ENCODE data around the gene SRPRA.
"Not testable (repeated sequence)": the region's sequence is repeated elsewhere in the genome, so short reads cannot be mapped to it uniquely, and the experiment has no call there.

SRPRA gene

DNA sequence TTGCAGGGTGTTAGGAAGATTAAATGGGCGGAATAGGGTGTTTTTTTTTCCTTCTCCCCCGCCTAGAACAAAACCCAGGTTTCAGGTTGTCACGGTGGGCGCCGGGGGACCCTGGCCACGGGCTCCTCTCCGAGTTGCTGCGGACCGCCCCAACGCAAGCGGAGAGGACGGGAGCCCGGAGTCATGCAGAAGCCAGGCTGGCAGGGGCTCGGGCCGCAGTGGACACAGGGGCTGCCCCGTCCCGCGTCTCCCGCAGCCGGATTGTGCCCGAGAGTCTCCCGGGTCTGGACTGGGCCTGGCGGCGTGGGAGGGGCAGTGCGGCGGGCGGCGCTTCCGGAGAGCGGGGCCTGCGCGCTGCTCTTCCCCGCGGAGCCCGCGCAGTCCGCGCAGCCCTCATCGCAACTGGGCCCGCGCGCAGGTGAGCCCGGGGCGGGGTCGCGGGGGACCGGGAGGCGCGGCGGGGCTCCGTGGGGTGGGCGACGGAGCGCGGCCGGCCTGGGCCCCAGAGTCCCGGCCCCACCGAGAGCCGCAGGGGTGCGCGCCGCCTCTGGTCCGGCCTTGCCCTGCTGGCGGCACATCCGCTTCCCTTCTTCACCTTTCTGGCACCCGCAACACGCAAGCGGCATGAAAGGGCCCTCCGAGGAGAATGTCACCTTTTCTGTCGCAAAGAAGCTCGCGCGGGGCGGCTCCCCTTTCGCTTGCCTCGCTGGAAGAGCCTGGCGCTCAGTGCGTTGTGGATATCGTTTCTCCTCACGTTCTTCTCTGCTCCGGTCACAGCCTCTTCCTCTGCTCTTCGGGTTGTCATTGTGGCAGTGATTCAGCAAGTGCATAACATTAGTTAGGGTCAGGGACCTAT, 14.3 kb upstream of the SRPRA start, which contains the start of gene TIRAP:
TSS of gene TIRAP (plus strand) at position 358 of the 856 bp plus-strand sequence. CDS start 7,802 bp downstream, outside the sequence.
- peak; percentile 54 to 64 for DNase-seq

DNA sequence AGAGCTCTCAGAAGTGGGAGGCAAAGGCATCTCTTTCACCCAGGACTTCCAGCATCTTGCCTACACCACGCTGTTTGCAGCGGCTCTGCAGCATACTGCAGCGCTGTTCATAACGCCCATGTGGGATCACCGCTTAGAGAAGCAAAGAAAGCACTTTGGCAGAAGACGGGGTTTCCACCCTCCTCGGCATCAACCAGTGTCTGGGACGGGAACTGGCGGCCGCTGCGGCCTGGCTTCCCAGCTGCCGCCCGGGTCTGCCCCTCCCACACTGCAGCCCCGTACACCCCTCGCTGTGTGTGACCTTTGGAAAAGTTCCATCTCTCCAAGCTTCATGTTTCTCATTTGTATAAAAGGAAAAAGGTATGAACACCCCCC, 13.7 kb upstream of the SRPRA start:
- peak; percentile 6 to 20 for DNase-seq

DNA sequence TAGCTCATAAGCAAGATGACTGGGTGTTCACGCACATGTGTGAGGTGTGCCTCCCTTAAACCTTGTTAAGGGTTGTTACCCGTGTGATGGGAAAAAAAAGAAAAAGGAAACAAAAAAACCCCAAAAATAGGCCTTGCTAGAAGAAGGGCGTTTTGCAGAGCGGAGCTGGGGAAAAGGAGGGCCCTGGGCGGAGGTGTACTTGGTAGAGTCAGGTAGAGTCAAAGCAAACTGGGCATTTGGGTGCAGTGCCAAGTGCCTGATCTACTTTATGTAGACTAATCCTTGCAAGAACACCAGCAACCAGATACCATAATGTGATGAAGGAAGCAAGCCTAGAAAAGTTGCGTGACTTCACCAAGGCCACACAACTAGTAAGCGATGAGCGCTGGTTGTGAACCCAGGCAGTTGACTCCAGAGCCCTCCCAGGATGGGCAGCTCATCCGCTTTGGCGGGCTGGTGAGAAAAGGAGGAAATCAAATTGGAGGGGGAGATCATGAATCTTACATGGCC, 13.0 kb upstream of the SRPRA start:
- DNase-seq = no peak

DNA sequence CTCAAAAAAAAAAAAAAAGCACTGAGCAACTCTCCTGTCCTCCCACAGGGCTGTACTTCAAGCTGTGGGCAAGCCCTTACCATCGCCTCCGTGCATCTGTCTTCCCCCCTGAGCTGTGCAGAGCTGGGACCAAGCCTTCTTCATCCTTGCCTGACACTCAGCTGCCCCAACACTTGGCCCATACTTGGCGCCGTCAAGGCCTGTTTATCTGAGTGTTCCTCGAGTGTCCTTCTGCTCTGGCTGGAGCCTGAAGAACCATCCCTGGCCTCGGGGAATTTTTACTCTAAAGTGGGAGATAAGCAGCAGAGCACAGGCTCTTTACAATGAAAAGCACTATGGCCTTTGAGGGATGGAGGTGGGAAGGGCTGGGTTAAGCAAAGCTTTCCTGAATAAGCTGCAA, 12.6 kb upstream of the SRPRA start:
- DNase-seq = no peak

DNA sequence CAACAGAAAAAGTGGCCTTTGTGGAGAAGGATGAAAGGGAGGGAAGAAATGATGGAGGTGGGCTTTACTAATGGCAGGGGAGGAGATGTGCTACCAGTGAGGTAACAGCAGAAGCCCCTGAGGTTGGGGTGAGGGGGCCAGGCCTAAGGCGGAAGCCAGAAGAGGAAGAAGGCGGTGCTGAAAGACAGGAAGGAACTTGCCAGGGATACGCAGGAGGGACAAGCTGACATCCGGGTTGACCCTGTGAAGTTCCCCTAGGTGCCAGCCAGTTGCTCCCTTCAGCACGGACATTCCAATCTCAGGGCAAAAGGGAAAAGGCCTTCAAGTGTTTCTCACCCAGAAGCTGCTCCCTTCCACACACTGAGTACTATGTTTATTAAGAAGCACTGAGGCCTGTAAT, 11.9 kb upstream of the SRPRA start:
- no peak for DNase-seq

DNA sequence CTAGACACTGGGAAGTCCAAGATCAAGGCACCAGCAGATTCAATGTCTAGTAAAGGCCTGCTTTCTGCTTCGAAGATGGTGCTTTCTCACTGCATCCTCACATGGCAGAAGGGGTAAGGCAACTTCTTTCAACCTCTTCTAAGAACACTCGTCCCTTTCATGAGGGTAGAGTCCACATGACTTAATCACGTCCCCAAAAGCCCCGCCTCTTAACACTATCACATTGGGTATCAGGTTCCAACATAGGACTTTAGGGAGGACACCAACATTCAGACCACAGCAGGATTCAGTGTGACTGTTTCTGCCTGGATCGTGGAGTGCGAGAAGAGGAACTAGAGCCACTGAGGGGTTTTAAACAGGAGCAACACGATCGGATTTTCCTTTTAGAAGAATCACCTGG, 10.5 kb upstream of the SRPRA start:
- no peak for DNase-seq

DNA sequence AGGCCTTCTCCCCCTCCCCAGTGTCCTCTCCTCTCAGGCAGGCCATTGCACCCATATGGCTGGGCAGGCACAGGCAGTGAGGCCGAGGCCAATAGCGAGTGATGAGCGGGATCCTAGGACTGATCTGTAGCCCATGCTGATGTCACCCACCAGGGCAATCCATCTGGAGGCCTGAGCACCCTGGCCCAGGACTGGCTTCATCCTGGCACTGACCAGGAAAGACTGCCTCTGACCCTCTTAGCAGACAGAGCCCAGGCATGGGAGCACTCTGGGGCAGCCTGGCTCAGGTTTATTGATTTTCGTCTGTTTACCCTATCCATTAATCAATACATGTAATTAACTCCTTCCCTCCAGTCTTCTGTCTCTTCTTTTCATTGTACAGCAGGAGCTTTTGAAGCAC, 9.1 kb upstream of the SRPRA start:
- DNase-seq = no peak

DNA sequence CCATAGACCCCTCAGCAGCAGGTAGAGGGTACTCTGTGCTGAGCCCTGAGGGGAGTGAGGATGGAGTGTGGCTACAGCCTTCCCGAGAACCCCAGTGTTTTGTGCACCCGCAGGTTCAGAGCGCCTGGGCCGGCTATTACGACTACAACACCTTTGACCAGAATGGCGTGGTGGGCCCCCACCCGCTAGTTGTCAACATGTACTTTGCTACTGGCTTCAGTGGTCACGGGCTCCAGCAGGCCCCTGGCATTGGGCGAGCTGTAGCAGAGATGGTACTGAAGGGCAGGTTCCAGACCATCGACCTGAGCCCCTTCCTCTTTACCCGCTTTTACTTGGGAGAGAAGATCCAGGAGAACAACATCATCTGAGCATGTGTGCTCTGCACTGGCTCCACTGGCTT, 8.6 kb upstream of the SRPRA start:
- DNase-seq = no peak

DNA sequence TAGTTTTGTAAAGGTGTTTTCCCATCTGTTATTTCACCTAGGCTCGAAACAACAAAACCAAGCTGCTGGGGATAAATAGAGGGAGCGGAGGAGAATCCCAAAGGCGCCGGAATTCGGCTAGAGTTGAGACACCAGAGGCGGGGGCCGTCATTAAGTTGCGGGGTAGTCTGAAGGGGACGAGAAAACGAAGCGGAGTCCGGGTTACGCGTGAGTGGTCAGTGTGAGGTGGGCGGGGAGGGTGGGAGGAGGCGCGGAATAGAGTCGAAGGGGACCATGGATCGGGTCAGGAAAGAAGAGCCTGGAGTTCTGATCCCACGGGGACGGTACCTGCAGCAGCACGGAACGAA, 361 bp downstream of the SRPRA start:
- no peak for DNase-seq

DNA sequence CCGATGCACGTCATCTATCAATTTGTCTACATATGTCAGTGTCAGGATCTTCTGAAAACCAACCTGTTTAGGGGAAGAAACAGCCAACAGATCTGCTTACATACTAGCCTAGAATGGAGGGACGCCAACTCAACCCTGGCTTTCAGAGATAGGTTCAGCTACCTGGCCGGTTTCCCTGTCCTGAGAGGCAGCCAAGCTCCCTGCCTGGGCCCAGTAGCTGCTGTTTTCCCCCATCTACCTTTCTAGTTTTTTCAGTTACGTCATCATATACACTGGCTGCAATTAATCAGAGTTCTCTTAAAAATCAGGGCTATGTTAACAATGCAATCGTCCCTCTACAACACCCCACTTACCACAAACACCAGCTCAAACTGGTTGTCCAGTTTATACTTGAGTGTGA, 1.0 kb downstream of the SRPRA start:
- no peak for DNase-seq

DNA sequence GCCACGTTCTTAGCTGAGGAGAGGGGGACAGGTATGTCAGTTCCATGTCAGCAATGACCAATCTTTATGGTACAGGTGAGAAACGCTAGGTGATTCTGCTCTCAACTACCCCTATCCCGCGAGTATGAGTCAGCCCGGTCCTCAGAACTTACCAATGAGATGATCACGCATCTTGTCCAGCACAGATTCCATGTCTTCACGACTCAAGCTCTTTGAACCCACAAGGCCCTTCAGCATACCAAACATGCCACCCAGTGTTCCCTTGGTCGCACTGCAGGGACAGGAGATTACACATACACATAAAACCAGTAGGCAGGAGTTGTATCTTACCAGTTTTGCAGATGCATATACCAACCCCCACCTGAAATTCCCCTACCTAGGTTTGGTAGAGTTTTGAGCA, 2.9 kb downstream of the SRPRA start:
- DNase-seq = no peak

DNA sequence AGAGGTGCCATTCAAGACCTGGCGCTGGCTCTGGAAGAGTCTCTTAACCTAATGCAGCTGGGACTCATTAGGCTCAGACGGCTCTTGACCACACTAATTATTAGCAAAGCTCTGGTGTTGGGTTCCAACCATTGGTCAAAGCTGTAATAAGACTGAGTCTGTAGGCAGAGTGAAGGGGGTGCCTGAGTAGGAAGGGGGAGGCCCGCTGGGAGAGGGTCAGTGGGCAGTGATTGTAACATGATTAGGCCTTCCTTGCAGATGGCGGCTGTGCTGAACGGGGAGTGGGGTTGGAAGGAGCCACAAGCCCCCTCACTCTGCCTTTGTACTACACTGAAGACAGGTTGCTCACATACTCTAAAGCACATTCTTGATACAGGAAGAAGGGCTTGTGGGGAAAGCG, 5.2 kb downstream of the SRPRA start:
- no peak for DNase-seq

DNA sequence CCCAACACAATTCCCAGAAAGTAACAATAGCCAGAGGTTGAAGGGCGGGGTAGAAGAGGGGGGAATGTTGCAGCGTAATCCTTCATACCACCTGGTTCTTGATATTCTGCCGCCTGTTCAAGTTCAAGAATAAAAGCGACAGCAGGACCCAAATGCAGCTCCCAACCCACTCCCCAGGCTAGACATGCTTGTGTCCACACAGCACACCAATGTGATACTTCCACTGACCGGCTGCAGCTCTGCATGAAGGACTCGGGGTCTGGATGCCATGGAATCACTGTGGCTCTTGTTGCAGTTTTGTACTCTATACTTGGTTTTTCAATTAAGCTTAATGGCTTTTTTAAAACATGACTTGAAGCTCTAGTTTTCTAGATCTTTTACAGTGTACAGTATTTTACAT, 6.5 kb downstream of the SRPRA start:
- no peak for DNase-seq

DNA sequence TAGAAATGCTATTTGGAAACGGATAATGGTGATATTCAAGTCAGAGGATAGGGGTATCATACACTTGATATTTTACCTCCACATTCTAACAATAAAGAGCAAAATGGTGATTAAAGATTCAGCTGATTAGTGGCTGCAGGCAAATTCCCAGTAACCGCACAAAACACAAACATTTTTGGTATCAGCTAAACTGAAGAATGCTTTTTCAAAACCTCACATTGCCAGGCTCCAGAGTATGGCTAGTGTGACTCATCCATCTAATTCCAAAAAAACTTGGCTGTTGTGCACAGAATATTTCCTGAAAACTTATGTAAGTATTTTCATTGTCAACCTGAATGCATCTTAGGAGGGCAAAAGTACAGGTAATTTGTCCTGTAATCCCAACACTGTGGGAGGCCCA, 10.9 kb downstream of the SRPRA start:
- no peak for DNase-seq

DNA sequence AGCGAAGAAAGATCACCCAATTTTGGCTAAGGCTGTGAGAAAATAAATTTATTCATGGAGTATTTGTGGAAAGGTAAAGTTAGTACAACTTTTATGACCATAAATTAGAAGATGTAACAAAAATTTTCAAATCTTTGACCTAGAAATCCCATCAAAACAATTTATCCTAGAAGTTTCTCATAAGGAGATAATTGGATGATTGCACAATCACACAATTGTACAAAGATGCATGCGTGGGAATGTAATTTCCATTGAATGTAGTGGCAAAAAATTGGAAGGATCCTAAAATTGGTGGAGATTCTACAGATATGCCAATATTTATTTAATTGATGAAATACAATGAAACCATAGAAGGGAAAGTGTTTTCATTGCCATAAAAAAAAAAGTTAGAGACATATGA, 11.6 kb downstream of the SRPRA start:
- no peak for DNase-seq

DNA sequence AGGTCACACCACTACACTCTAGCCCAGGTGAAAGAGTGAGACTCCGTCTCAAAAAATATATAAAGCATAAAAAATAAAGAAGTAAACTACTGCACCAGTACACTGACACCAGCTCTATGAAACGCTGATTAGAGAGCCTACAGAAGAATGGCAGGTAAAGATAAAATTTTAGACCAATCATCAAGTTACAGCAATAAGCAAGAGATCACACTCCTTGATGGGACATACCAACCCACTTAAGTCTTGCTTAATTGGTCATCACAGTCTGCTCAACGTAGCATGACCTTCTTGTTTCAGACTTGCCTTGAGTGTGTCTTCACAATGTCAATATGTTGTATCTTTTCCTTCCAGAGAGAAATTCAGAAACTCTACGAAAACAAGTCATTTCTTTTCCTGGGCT, 12.5 kb downstream of the SRPRA start:
- no peak for DNase-seq

DNA sequence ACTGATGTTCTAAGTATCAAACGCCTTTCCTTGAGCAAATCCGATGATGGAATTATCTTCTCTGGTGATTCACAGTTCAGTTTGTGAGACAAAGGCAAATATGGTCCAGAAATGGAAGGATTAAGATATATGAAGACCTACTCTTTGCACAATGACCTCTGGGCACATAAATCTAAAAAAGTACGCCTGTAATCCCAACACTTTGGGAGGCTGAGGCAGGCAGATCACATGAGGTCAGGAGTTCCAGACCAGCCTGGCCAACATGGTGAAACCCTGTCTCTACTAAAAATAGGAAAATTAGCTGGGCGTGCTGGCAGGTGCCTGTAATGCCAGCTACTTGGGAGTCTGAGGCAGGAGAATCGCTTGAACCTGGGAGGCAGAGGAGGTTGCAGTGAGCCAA, 13.2 kb downstream of the SRPRA start:
- not testable (repeated sequence) for DNase-seq

DNA sequence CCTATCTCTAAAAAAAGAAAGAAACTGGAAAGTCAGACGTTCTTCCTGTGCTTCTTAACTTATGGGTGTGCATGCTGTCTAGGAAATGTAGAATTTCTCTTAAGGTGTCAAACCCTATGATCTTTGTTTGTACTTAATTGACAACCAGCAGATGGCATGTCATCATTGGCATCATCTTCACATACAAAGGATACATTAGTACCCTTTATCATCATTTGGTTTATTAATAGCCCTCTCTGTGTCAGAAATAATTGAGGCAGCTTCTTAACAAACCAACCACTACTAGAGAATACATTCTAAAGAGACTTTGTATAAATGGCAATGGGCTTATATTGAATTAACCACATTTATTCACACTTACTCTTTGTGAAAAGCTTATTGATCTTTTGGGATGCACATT, 13.9 kb downstream of the SRPRA start:
- no peak for DNase-seq

DNA sequence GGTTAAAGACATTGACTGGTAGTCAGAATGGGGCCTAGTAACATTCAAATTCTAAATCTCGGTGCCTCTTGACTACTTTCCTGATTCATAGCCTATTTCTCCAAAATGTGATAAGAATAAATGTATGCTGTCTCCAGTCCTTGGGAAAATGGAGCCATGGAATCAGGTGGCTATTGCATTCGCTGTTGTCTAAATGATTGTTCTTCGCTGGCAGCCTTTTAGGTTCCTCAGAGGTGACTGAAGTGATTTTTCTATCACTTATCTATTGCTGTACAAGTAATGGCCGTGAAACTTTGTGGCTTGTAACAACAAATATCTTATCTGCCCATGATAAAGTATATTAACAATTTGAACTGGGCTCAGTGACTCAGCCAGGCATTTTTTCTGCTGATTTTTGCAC, 15.4 kb downstream of the SRPRA start:
- DNase-seq = no peak

DNA sequence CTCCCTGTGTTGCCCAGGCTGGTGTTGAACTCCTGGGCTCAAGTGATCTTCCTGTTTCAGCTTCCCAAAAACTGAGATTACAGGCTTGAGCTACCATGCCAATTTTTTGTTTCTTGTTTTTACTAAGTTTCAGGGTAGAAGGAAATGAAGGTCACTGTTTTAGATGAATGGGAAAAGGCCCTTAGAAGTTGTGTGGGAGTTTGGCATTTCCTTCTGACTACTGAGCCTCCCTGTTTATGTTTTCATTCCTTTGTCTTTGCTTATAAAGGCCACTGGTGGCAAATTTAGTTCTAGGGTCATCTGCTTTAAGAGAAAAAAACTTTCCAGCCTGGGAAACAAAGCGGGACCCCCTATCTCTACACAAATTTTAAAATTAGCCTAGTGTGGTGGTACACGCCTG, 22.1 kb downstream of the SRPRA start:
- DNase-seq = no peak

DNA sequence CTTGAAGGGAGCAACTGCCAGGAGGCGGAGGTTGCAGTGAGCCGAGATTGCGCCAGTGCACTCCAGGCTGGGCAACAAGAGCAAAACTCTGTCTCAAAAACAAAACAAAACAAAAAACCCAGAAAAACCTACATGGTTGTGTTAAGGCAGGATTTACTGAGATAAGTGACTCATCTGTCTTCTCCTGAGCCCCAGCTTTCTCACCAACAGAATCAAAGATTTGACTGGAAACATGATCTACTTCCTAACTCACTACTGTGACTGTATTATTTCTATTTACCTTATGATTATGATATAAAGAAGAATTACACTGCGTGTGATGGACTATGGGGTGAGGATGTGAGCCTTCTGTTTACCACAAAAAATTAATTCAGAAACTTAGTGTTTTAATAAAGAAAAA, 35.3 kb downstream of the SRPRA start:
- DNase-seq = no peak

DNA sequence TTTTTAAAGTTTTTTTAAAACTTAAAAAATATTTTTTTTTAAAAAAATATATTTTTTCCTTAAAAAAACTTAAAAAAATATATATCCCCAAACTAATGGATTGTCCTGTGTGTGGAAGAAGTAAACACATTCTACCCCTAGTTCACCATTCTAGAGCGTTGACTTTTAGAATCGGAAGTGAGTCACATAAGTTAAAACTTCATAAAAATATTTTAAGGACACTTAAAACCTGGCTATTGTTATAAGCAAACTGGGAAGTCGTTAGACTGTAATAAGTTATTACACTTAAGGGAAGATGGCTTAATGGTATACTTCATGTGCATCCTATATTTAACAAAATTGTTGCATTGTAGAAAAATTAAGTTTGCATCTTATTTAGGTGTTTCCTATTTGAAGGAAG, 36.0 kb downstream of the SRPRA start:
- DNase-seq = no peak

DNA sequence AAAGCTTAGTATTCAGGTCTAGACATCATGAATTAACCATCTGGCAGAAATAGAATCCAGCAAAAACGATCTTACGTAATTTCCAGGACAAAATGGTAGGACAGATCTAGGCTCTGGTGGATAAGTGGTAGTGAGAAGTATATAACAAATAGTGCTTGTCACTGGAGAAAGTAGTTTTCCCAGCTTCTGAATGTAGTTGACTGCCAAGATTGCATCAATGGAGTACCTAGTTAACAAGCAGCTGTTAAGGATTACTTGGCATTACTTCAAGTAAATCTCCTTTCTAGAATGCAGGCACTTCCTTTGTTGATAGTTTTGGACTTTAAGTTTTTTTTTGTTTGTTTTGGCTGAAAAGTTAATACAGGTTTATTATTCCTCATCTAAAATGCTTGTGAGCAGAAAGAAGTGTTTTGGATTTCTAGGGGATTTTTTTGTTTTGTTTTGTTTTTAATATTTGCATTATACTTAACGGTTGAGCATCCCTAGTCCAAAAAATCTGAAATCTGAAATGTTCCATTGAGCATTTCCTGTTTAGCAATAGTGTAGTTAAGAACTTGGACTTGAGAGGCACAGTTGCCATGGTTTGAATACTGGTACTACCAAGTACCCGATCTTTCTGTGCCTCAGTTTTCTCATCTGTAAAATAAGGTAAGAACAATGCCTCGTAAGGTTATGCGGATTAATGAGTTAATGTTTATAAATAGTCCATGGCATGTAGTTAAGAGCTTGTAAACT, 36.8 kb downstream of the SRPRA start:
- DNase-seq = no peak

DNA sequence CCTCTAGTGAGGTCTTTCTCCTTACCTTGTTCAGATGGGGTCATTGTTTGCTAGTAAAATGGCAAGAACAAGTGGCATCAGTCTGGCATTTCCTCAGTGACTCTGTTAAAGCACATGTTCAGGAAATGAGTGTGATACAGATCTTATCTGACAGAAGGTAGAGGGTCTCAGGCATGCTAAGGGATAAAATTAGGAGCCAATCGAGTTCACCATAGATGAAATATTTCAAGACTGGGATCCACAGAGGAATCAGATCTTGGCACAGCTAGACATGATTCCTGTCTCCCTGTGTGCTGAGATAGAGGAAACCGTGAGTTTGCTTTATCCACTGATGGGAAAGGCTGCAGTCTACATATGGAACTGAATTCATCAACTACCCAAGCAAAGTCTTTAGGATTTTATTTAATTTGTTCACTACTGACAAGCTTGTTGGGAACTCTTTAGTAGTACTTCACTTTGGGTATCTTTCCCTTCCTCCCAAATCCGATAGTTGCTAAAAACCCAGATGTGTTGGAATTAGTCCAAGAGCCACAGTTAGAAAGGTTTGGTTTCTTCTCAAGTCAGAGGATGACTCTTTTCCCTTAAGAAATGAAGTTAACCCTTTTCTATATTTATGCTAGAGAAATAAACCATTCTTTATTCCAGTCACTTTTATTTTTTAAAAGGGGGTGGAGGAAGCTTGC, 38.7 kb downstream of the SRPRA start:
- no peak for DNase-seq

Measured in AML-193 (cell line).